ENCODE measurements around the gene SRPK2.

DNA sequence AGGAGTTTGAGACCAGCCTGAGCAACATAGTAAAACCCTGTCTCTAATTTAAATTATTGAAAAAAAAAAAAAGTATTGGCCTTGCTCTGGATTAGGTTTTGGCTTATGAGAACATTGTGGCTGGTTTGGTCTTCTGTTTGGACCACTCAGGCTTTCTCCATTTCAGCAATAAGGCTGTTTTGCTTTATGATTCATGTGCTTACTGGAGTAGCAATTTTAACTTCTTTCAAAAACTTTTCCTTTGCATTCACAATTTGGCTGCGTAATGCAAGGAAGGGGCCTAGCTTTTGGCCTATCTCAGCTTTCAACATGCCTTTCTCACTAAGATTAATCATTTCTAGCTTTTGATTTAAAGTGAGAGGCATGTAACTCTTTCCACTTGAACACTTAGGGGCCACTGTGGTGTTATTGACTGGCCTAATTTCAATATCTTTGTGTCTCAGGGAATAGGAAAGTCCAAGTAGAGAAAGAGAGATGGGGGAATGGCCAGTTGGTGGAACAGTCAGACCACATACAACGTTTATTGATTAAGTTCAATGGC lies 38.0 kb upstream of the SRPK2 start:
- TF ChIP-seq, protein P1, sequence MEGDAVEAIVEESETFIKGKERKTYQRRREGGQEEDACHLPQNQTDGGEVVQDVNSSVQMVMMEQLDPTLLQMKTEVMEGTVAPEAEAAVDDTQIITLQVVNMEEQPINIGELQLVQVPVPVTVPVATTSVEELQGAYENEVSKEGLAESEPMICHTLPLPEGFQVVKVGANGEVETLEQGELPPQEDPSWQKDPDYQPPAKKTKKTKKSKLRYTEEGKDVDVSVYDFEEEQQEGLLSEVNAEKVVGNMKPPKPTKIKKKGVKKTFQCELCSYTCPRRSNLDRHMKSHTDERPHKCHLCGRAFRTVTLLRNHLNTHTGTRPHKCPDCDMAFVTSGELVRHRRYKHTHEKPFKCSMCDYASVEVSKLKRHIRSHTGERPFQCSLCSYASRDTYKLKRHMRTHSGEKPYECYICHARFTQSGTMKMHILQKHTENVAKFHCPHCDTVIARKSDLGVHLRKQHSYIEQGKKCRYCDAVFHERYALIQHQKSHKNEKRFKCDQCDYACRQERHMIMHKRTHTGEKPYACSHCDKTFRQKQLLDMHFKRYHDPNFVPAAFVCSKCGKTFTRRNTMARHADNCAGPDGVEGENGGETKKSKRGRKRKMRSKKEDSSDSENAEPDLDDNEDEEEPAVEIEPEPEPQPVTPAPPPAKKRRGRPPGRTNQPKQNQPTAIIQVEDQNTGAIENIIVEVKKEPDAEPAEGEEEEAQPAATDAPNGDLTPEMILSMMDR (IDR thresholded peaks at IDR 0.05) = no peak
- TF ChIP-seq EP300 (IDR thresholded peaks at IDR 0.05) = no peak

Data from ovary (tissue), 3 donors.